Skin of body (tissue), 2 donors: Measurements from ENCODE around the gene SLC19A1. TPM values are rescaled to one million over a fixed set of nuclear protein-coding genes. Genes with fewer than 3 reads are reported as not detected.

ENCODE experiments used
- DNase-seq: peaks from one replicate; lab custom pipeline; 2025; lab: John Stamatoyannopoulos, UW
- total RNA-seq: library from RNA; depleted of rRNA; stranded (reverse); fragments of >200 nt; gene quantifications from one replicate; pipeline ENCODE4 v1.2.3, GENCODE V29; 2014

The SLC19A1 gene
- total RNA-seq, 1 donor from 2014 or later, result 7.7 TPM

DNA sequence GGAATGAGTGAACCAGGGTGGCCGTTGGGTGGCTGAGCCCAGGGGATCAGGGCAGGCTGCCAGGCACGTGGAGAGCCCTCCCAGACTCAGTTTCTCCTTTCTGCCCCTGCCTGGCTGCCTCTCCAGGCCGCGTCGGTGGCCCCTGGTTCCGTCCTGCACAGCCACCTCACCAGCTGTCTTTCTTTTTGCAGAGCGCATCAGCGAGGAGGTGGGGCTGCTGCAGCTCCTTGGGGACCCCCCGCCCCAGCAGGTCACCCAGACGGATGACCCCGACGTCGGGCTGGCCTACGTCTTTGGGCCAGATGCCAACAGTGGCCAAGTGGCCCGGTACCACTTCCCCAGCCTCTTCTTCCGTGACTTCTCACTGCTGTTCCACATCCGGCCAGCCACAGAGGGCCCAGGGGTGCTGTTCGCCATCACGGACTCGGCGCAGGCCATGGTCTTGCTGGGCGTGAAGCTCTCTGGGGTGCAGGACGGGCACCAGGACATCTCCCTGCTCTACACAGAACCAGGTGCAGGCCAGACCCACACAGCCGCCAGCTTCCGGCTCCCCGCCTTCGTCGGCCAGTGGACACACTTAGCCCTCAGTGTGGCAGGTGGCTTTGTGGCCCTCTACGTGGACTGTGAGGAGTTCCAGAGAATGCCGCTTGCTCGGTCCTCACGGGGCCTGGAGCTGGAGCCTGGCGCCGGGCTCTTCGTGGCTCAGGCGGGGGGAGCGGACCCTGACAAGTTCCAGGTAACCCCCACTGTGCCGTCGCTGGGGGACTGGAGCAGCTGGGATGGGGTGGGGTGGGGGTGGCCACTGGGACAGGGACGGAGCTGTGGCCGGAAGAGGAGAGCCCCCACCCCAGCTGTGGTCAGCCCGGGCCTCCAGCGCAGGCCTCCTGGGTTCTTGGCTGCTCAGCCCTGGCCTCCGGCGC, 73.9 kb downstream of the SLC19A1 start:
- no peak for DNase-seq

DNA sequence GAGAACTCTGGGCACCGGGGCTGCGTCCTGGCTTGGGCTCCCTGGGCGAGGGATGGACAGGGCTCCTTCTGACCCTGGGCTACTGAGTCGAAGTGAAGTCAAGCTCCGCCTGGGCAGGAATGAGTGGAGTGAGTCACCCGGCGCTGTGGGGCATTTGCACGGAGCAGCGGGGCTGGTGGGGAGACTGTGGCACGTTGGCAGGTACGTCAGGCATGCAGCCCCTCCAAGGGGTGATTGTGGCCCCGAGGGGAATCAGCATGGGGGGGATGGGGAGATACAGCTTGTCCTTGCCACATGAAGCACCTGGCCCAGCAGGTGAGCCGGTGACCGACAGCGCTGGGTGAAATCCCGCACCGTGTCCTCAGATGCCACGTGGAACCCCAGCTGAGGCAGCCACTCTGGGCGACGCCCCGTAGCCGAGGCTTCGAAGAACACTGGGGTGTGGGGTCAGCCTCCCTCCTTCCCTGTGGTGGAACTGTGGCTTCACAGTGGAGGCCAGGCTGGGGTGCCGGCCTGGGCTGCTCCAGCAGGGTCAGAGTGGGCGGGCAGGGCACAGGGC, 74.9 kb downstream of the SLC19A1 start:
- no peak for DNase-seq

DNA sequence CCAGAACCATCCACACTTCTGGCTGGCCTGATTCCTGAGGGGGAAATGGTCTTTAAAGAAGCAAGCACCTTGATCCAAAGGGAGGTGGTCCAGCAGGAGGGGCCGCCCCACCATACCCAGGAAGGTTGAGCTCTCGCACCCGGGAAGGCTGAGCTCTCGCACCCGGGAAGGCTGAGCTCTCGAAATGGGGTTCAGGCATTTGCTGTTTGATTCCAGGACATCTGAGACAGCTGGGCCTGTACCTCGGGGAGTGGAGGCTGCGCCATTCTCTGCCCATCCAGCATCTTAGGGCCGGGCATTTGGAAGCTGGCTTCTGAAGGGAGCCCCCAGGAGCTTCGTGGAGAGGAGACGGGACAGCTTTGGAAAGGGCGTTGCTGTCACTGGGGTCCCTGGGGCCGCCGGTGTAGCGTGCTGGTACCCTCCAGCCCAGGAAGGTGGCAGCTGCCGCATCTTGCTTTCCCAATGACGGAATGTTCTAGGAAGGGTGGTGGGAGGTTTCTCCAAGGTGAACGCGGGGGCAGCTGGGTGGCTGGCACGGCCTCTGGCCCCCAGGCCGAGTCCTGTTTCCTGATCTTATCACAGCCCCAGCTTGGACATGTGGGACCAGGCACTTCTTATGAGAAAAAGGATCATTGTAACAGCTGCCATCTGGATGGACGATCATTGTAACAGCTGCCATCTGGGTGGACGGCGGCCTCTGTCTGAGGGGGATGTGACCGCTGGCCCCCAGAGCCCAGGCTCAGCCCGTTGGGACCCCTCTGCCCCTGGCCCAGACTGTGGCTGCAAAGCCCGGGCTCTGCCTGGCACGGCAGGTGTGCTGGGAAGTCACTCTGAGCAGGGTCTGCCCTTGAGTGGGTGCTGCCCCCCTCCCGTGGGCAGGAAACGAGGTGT, 75.7 kb downstream of the SLC19A1 start:
- no peak for DNase-seq

DNA sequence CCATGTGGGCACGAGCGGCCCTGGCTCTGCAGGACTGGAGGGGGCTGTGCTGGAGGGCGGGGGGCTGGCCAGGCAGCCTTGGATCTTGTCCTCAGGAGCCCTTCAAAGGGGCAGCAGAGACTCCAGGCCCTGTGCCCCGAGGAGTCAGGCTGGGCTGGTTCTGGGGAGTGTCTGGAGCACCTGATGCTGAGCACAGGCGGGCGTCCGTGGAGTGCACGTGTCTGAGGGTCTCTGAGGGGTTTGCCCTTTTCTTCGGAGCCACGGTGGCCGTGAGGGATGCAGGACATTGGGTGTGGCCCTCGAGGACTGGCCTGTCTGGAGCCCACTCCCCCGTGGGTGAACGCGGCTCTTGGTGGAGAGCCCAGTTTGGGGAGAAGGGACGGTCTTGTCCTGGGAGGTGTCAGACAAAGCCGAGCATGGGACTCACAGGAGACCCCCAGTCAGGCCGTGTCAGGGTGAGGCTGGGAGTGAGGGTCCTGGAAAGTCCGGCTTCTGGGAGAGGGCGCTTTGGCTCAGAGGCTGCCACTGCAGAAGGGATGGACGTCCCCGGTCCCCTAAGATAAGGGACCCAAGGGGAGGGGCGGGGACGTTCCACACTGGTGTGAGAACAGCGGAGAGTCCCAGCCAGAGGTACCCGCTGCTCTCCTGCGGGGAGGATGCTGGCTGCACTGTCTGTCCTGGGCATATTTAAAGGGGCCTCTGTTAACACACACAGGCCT, 76.5 kb downstream of the SLC19A1 start:
- DNase-seq, result no peak

DNA sequence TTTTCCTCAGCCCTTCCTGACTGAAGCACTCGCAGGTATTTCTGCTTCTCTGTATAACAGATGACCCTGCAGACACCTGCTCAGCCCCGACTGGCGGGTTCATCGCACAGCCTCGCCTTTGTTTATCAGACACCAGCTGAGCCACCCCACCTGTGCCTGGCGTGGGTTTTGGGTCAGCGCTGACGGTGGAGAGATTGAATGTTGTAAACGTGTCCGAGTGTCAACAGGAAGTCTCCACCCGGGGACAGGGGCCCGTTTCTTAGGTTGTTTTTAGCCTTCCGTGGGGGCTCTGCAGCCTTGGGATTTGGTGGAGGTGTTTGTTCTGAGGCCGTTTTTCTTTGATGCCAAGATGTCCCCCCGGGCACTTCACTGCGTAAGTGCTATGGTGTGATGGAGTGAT, 77.1 kb downstream of the SLC19A1 start:
- DNase-seq, result no peak

DNA sequence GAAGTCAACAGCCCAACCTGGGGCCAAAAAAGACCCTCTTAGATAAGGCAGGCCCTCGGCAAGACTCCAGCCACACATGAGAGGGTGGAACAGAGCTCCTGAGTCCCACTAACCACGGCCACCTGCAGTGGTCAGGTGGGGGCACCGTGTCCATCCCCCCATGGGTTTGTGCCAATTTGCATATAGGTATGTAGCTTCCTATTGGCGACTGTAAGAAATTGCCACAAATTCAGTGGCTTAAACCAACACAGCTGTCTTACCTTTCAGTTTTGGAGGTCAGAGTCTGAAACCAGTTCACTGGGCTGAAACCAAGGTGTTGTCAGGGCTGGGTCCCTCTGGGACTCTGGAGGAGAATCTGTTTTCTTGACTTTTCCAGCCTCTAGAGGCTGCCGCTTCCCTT, 77.9 kb downstream of the SLC19A1 start:
- no peak for DNase-seq

DNA sequence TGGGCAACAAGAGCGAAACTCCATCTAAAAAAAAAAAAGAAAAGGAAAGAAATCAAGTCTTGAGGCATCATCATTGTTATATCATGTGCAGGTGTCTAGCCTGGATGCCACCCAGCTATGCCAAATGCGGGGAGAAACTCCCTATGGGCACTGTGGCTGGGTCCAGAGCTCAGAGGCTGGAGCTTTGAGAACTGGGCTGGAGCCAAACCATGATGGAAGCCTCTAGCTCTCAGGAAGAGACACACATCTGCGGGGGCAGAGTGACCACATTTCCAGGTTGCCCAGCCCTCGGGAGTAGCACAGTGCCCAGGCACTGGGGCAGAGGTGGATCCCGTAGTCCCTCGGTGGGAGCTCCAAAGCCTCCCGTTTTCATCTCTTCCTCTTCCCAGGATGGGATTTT, 78.4 kb downstream of the SLC19A1 start:
- DNase-seq, result no peak

DNA sequence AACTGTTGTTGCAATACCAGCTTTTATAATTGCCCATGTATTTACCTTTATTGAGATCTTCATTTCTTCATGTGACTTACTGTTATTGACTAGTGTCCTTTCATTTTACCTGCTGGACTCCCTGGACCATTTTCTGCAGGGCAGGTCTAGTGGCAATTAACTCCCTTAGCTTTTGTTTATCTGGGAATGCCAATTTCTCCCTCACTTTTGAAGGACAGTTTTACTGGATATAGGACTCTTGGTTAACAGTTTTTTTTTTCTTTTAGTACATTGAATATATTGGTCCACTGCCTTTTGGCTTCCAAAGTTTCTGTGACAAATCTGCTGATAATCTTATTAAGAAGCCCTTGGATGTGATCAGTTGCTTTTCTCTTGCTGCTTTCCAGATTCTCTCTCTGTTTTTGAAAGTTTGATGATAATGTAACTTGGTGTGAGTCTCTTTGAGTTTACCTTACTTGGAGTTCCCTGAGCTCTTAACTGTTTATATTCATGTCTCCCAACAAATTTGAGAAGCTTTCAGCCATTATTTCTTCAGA, 80.4 kb downstream of the SLC19A1 start:
- DNase-seq, result no peak

DNA sequence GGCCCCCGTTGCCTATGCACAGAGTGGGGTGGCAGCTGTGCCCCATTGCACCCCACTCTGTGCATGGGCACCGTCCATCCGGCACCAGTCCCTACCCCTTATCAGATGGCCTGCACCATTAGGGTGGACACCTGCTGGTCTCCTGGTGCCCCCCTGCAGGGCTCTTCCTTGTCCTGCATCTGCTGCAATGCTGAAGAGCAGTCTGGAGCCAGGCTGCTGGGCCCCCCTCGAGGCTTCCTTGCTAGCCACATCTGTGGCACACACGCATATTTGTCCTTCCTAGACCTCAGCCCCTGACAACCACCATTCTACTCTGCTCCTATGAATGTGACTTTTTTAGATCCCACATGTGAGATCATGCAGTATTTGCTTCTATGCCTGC, 80.9 kb downstream of the SLC19A1 start:
- DNase-seq, result no peak

DNA sequence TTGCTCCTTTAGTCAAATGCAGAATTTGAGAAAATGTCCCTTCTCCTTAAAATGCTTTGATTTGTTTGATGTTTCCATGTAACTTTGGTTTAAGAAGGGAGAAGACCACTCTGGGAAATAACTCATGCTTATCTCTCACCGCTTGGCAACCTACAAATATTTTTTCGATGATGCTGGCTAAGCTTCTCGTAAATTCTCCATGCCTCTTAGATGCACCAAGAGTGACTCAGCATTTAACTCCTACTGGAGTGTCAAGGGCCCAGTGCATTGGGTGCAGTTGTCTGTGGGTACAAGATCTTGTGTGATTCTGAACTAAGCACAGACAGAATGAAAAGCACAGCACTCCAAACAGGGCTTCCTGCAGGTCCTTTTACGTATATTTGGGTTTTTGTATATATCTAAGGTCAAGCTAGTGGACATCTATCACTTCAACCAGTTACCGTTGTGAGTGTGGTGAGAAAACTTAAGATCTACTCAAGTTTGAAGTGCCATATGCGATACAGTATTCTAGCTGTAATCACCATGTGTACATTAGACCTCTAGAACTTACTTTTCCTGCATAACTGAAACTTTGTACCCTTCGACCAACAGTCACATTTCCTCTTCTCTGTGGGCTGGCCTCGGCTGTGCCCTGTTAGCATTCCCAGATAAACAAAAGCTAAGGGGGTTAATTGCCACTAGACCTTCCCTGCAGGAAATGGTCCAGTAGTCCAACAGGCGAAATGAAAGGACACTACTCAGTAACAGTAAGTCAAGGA, 81.5 kb downstream of the SLC19A1 start:
- DNase-seq, result no peak

DNA sequence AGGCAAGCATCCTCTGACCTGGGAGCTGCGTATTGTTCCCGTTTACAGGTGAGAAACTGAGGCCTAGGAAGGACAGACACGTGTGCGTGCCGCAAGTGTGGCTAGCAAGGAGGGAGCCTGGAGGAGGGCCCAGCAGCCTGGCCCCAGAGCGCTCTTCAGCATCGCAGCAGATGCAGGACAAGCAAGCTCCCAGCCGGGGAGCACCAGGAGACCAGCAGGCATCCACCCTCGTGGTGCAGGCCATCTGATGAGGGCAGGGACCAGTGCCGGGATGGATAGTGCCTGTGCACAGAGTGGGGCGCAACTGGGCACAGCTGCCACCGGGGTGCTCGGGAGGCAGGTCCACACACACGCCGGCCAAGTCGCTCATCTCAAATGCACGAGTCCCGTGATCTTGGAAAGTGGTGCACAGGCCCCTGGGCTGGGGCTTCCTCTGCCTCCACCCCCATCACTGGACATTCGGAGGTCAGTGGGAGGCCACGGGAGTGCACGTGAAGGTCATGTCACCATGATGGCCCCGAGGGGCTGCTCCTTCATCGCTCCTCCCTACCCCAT, 82.2 kb downstream of the SLC19A1 start:
- DNase-seq, result no peak

DNA sequence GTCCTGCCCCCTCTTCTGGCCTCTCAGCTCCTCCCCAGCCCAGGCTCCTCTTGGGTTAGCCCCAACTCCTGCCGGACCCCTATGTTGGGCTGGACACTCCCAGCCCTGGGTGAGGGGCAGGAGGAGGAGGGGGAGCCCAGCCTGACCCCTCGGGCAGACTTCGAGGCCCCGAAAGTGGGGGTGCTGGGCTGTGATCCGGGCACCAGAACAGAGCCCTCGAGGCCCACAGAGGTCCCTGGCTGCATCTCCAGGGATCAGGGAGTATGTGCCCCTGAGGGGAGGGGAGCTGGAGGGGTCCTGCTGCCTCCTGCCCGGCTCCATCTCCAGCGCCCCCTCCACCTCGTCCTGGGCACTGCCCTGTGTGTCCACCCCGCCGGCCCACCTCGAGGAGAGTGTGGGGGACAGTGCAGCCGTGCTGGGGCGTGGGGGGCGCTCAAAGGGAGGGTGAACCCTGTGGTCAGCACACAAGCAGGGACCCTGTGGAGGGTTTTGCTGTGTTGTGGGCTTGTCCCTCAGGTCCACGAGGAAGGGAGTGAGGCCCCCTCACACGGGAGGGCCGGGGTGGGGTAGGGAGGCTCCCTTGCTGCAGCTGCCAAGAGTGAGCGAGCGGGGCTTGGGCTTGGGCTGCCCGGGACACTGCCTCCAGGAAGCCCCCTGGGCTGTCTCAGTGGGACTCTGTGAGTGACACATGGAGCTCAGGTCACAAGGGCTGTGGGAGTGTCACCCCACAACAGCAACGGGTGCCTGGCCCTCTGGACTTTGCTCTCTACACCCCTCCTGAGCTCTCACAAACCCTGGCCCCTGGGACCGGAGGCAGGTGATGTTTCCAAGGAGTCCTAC, 82.8 kb downstream of the SLC19A1 start:
- no peak for DNase-seq

DNA sequence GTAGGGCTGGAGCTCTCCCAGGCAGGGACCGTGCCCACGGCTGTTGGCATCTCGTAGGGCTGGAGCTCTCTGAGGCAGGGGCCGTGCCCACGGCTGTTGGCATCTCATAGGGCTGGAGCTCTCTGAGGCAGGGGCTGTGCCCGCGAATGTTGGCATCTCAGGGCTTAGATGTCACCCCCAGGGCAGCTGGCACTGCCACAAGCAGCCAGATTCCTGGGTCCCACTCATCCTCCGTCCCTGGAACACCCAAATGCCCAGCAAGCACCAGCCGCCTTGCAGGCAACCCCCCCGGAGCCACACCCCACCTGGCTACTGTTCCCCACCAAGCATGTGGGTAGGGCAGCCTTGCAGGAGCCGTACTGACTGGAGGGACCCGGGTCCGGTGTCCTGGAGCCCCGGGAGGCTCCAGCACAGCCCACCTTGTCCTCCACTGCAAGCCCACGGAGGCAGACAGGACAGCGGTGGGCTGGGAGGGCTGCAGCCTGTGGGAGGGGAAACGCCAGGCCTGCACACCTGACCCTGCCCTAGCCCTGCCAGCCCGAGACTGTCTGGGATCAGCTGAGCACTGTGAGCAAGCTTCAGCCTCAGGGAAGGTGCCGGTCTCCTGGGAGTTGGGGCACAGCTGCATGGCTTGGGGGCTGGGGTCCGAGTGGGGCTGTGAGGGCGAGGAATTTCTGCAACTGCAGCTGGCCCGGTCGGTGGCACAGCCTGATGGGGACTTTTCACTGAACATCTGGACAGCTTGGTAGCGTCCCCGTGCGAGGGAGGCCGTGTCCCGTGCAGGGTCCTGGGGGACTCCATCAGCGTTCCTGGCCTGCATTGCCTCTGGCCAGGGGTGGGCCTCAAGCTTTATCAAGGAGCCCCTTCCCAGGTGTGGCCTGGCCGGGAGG, 83.7 kb downstream of the SLC19A1 start:
- DNase-seq, result no peak

DNA sequence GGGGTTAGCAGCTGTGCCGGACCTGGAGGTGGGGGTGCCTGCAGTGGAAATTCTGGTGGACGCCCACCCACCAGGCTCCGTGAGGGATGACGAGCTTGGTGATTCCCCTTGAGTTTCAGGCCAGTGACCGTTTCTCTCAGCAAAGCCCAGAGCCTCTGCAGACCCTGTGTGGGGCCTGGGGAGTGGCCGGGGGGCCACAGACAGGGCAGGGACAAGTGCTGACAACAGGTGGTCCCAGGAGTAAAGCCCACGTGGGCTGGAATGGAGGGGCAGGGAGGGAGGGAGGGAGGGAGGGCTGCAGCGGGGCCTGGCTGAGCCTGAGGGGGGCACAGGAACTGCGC, 84.4 kb downstream of the SLC19A1 start:
- DNase-seq, result no peak

DNA sequence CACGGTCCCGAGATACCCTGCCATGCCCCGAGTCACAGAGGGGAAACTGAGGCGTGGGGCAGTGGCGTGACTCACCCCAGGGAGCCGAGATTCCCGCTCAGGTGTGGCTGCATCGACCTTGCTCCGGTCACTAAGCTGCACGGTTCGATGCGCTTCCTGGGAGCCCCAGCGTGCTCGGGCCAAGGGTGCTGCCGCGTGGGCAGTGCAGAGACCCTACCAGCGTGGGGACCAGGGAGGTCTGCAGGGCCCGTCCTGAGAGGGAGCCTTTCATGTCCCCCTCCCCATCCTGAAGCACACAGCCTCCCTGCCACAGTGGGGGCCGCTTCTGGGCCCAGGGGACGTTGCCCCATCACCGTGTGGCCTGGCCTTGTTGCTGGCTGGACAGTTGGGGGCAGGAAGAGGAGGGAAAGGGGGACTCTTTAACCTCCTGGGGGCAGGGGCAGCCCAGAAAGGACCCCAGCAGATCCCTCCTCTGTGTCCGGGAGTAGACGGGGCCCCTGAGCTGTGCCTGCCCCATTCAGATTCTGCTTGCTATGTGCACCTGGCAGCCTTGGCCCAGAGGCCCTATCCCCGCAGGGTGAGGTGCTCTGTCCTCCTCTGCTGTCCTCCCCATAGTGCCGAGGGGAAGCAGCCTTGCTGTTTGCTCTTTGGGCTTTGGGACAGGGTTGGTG, 84.9 kb downstream of the SLC19A1 start:
- no peak for DNase-seq

DNA sequence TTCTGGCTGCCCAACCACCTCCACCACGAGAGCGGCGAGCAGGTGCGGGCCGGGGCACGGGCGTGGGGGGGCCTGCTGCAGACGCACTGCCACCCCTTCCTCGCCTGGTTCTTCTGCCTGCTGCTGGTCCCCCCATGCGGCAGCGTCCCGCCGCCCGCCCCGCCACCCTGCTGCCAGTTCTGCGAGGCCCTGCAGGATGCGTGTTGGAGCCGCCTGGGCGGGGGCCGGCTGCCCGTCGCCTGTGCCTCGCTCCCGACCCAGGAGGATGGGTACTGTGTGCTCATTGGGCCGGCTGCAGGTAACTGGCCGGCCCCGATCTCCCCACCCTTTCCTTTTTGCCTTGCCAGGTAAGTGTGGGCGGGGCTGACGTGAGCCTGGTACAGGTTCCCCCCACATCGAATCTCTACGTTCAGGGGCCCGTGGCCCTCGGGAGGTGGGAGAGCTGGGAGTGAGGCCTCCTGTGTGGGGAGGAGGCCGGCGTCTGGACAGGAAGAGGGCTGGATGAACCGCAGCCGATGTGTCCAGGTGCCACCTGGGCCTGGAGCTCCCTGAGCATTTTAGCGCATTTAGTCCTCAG, 85.6 kb downstream of the SLC19A1 start:
- no peak for DNase-seq
